Pericardium fibroblast (primary cell): ENCODE results near the gene ZCCHC4. TPM values are rescaled to one million over a fixed set of nuclear protein-coding genes. Genes with fewer than 3 reads are reported as not detected.

Experiments
- total RNA-seq: library from RNA; depleted of rRNA; stranded (reverse); fragments of >200 nt; gene quantifications from 2 replicates; pipeline ENCODE4 v1.2.3, GENCODE V29; 2015

ZCCHC4 gene, protein sequence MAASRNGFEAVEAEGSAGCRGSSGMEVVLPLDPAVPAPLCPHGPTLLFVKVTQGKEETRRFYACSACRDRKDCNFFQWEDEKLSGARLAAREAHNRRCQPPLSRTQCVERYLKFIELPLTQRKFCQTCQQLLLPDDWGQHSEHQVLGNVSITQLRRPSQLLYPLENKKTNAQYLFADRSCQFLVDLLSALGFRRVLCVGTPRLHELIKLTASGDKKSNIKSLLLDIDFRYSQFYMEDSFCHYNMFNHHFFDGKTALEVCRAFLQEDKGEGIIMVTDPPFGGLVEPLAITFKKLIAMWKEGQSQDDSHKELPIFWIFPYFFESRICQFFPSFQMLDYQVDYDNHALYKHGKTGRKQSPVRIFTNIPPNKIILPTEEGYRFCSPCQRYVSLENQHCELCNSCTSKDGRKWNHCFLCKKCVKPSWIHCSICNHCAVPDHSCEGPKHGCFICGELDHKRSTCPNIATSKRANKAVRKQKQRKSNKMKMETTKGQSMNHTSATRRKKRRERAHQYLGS
- total RNA-seq: 9.0 and 9.6 TPM in 2 replicates

DNA sequence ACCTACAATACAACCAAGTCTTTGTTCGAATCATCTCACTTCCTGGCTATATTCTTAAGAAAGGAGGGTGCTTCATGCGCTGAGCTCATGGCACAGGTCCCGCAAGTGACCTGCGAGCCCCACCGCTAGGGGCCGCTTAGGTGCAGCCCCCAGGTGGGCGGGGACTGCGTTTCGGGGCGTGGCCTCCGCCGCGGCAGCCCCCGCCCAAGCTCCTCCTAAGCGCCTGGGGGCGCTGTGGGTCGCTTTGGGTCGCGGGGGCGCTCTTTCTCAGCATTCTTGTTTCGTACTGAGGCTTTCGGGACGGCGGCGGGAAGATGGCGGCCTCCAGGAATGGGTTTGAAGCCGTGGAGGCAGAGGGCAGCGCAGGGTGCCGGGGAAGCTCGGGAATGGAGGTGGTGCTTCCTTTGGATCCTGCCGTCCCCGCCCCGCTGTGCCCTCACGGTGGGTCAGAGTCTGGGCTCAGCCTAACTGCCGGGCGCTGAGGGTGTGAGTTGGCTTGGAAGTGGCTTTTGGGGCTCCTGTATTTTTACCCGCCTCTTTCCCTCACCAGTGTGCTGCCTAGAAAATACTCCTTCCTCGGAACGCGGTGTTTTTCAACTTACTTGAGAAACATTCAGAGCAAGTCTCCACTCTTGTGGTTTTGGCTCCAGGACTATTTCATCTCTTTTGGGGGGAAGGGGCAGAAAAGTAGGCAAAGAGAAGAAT, at the start of gene ZCCHC4:
ZCCHC4 (plus strand) TSS at position 279 of the 705 bp plus-strand sequence; CDS start at position 315, 36 bp downstream.

DNA sequence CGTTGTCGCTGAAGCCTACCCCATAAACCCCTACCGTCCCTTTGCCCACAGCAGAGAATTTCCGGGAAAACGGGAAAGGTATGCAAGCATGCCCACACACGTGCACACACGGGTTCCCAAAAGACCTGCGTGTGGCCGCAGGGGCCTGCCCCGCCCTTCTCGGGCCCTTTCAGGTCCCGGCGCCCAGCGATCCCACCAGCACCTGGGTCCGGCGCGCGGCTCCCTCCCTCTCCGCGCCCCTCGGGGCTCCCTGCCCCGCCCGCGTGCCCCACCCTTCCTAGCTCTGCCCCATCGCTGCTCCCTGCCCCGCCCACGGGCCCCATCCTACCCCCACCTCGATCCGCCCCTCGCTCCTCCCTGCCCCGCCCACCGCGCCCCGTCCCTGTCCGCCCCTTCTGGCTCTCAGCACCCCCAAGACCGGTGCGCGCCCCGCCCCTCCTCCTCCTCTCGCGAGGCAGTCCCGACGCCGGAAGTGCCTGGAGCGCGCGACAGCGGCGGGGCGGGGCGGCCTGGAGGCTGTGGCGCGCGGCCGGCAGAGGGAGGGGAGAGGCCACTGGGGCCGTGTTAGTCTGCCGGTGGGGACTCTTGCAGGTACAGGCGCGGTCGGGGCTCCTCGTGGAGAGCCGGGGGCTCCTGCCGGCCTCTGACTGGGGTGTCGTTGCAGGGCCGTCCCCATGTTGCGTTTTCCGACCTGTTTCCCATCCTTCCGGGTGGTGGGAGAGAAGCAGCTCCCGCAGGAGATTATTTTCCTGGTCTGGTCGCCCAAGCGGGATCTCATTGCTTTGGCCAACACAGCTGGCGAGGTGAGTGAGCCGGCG, 64.4 kb downstream of the ZCCHC4 start, which contains the start of gene ANAPC4:
ANAPC4 (plus strand) TSS at position 510 of the 818 bp plus-strand sequence; CDS start at position 675, 165 bp downstream.

Other genes with a start within 250 kb of the ZCCHC4 start
- 3.3 and 4.4 TPM in 2 replicates for gene SEPSECS, start 152.3 kb upstream of the ZCCHC4 start, total RNA-seq
- 11.3 and 13.3 TPM in 2 replicates for gene PI4K2B, start 78.7 kb upstream of the ZCCHC4 start, total RNA-seq
- 10.5 and 15.2 TPM in 2 replicates for gene ANAPC4, start 64.5 kb downstream of the ZCCHC4 start, total RNA-seq